NOMO-1 (cell line): ENCODE data around the gene SLC7A9.
"Not testable (repeated sequence)": the region's sequence is repeated elsewhere in the genome, so short reads cannot be mapped to it uniquely, and the experiment has no call there.

Experiments used
- DNase-seq, 2 experiments: peaks; one replicate each; lab custom pipeline; 2025; ENCODE audit not compliant: unreplicated experiment in 2 of 2; lab: John Stamatoyannopoulos, UW

SLC7A9 gene

DNA sequence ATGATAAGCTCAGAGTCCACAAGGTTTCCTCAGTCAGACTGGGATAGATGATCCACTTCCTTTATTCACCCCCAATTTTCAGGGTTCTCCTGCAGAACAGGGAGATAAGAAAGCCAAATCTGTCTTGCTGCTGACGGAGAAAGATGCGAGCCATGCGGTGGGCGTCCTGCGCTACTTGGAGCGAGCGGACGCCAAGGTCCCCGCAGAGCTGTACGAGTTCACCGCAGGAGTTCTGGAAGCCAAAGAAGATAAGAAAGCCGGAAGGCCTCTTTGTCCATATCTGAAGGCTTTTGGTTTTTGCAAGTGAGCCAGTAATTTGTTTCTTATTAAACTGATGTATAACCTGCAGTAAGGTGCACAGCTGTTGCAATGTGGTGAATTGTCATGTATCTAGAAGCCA, 66.7 kb downstream of the SLC7A9 start:
- no peak for DNase-seq

- no peak for DNase-seq
Measured at GRCh38 chr19:32800754-32801153, 68.8 kb downstream of the SLC7A9 start.

- no peak for DNase-seq
Measured at GRCh38 chr19:32800191-32800590, 69.4 kb downstream of the SLC7A9 start.

DNA sequence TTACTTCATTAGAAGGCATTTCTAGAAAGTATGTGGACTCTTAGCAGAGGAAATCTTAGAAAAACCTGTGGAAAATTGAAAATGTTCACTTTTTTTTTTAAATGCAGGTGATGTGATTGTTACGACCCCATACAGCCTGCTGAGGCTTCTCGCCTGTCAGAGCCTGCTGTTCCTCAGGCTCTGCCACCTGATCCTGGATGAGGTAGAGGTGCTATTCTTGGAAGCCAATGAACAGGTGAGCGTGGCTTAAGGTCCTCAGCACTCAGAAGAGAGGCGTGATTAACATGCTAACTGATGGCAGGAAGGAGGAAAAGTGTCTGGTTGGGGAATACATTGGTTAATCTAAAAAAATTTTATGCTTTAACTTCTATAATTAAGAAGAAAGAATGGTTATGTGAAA, 71.4 kb downstream of the SLC7A9 start:
- no peak for DNase-seq

DNA sequence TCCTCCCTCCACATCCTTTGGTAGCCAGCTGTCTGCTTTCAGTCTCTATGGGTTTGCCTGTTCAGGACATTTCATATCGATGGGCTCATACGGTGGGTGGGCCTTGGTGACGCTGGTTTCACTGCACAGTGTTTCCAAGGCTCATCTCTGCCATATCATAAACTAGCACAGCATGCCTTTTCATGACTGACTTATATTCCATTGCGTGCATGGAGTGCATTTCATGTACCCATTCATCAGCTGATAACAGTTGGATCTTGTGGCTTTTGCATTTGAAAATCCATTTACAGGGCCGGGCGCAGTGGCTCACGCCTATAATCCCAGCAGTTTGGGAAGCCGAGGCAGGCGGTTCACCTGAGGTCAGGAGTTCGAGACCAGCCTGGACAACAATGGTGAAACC, 80.1 kb downstream of the SLC7A9 start:
- DNase-seq = no peak

GRCh38 chr19:32787895-32788294, 81.7 kb downstream of the SLC7A9 start:
- DNase-seq = not testable (repeated sequence)

DNA sequence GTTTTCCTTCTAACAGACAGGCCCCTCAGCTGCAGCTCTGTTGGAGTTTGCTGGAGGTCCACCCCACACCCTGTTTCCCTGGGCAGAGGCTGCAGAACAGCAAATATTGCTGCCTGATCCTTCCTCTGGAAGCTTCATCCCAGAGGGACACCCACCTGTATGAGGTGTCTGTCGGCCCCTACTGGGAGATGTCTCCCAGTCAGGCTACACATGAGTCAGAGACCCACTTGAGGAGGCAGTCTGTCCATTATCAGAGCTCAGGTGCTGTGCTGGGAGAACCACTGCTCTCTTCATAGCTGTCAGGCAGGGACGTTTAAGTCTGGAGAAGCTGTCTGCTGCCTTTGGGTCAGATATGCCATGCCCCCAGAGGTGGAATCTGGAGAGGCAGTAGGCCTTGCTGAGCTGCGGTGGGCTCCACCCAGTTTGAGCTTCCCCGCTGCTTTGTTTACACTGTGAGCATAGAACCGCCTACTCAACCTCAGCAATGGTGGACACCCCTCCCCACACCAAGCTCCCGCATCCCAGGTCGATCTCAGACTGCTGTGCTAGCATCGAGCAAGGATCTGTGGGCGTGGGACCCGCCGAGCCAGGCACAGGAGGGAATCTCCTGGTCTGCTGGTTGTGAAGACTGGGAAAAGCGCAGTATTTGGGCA, 82.3 kb downstream of the SLC7A9 start:
- DNase-seq = not testable (repeated sequence)

DNA sequence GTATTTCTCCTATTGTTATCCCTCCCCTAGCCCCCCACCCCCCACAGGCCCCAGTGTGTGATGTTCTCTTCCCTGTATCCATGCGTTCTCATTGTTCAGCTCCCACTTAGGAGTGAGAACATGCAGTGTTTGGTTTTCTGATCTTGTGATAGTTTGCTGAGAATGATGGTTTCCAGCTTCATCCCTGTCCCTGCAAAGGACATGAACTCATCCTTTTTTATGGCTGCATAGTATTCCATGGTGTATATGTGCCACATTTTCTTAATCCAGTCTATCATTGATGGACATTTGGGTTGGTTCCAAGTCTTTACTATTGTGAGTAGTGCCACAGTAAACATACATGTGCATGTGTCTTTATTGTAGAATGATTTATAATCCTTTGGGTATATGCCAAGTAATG, 87.5 kb downstream of the SLC7A9 start:
- not testable (repeated sequence) for DNase-seq

DNA sequence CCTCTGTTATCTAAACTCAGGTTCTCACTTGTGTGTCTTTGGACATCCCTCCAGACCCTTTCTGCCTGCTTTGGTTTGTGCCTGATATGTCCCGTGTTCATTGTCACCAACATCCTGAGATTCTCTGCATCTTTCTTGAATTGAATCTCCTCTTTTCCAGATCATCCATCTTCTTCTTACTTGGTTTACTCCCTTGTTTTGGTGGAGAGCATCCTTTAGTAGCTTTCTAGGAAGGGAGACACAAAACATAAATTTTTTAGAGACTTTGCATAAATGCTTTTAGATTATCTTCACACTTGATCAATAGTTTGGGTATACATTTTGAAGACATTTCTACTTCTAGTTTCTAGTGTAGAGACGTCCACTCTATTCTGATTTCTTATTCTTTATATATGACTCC, 88.3 kb downstream of the SLC7A9 start:
- DNase-seq = no peak
